Nasal cavity respiratory epithelium epithelial cell of viscerocranial mucosa (primary cell): ENCODE measurements around the gene EPM2AIP1. TPM values are rescaled to one million over a fixed set of nuclear protein-coding genes. Genes with fewer than 3 reads are reported as not detected.

ENCODE experiments used
- total RNA-seq: library from RNA; depleted of rRNA; stranded (reverse); fragments of >200 nt; gene quantifications from 2 replicates; pipeline ENCODE4 v1.2.3, GENCODE V29; 2014

Gene EPM2AIP1
- total RNA-seq, result 5.1 and 8.4 TPM in 2 replicates

DNA sequence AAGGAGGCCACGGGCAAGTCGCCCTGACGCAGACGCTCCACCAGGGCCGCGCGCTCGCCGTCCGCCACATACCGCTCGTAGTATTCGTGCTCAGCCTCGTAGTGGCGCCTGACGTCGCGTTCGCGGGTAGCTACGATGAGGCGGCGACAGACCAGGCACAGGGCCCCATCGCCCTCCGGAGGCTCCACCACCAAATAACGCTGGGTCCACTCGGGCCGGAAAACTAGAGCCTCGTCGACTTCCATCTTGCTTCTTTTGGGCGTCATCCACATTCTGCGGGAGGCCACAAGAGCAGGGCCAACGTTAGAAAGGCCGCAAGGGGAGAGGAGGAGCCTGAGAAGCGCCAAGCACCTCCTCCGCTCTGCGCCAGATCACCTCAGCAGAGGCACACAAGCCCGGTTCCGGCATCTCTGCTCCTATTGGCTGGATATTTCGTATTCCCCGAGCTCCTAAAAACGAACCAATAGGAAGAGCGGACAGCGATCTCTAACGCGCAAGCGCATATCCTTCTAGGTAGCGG lies at the start of gene EPM2AIP1:
Gene EPM2AIP1 (minus strand): TSS at position 326 of the 520 bp plus-strand sequence. CDS start 54 bp downstream, at position 272.

DNA sequence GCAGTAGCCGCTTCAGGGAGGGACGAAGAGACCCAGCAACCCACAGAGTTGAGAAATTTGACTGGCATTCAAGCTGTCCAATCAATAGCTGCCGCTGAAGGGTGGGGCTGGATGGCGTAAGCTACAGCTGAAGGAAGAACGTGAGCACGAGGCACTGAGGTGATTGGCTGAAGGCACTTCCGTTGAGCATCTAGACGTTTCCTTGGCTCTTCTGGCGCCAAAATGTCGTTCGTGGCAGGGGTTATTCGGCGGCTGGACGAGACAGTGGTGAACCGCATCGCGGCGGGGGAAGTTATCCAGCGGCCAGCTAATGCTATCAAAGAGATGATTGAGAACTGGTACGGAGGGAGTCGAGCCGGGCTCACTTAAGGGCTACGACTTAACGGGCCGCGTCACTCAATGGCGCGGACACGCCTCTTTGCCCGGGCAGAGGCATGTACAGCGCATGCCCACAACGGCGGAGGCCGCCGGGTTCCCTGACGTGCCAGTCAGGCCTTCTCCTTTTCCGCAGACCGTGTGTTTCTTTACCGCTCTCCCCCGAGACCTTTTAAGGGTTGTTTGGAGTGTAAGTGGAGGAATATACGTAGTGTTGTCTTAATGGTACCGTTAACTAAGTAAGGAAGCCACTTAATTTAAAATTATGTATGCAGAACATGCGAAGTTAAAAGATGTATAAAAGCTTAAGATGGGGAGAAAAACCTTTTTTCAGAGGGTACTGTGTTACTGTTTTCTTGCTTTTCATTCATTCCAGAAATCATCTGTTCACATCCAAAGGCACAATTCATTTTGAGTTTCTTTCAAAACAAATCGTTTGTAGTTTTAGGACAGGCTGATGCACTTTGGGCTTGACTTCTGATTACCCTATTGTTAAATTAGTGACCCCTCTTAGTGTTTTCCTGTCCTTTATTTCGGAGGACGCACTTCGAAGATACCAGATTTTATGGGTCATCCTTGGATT lies 674 bp upstream of the EPM2AIP1 start, which contains the start of gene MLH1:
Gene MLH1 (plus strand): TSS at position 193 of the 958 bp plus-strand sequence. CDS start 30 bp downstream, at position 223.

DNA sequence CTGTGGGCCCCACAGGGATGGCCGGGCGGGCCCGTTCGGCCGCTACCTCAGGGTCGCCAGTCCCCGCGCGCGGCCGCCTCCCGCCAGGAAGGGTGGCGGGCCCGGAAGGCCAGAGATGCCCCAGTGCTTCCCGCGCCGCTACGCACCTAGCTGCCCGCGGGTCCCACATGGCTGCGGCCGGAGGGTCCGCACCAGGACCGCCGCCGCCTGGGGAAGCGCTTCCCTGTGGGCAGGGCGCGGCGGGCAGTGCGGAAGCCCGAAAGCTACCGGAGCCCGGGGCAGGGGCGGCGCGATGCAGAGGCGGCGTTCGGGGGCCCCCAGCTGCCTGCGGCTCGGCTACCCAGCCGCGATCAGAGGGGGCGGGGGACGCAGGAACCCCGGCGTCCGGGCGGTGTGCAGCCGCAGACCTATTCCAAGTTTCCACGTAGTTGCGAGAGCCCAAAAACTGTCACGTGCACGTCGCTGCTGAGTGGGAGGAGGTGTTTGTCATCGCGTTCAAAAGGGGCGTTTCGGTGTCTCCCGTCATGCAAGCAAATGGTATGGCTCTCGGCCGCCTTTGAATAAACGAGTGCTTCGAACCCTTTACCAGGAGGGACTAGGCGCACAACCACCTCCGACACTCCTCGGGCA lies 48.2 kb downstream of the EPM2AIP1 start, which contains the start of gene TRANK1:
Gene TRANK1 (minus strand): TSS at position 414 of the 630 bp plus-strand sequence. CDS start 245 bp downstream, at position 169.

Other genes with a start within 250 kb of the EPM2AIP1 start
- gene DCLK3, start 228.6 kb downstream of the EPM2AIP1 start, total RNA-seq, result not detected in 2 replicates
- 1.4 and 18.7 TPM in 2 replicates for gene TRANK1, start 48.1 kb downstream of the EPM2AIP1 start, total RNA-seq
- gene MLH1, start 387 bp upstream of the EPM2AIP1 start, total RNA-seq, result 38.2 and 40.7 TPM in 2 replicates
- 83.8 and 140 TPM in 2 replicates for gene LRRFIP2, start 181.5 kb upstream of the EPM2AIP1 start, total RNA-seq